Stimulated activated CD8-positive, alpha-beta memory T cell treated with anti-CD3 and anti-CD28 coated beads, Interleukin-4, amount 100 ng/mL, for 1 hour (primary cell): ENCODE measurements around the gene SEMA4D.

Source experiments
- DNase-seq, 2 donors: peaks; one replicate each; pipeline ENCODE4 v3.0.0-alpha.2; 2020; ENCODE audit warnings: low read depth in 2 of 2, low spot score in 1 of 2

Gene SEMA4D

DNA sequence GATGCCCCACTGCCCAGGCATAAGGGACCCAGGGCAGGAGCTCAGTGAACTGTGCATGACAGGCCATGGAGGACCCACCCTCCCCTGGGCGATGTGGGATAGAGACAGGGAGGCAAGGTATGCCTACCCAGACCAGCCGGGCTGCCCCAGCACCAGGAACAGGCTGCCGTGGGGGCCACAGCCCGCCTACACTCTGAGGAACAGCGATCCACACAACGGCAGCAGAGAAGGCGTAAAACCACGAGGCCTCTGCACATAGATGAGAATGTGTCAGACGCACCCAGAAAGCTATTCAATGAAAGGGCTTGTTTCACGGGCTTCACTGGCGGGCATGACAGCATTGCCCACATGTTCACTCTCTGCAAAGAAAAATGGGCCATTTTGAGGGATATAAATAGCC is 49.5 kb downstream of the SEMA4D start:
- DNase-seq: no peak

GRCh38 chr9:89447416-89447815 is 50.5 kb downstream of the SEMA4D start:
- no peak for DNase-seq

- DNase-seq: no peak
Measured at GRCh38 chr9:89446961-89447310, 51.0 kb downstream of the SEMA4D start.

- no peak for DNase-seq
Measured at GRCh38 chr9:89446261-89446960, 51.5 kb downstream of the SEMA4D start.

- DNase-seq: no peak
Measured at GRCh38 chr9:89445801-89446251, 52.1 kb downstream of the SEMA4D start.

GRCh38 chr9:89444925-89445765 is 52.8 kb downstream of the SEMA4D start:
- DNase-seq: no peak

DNA sequence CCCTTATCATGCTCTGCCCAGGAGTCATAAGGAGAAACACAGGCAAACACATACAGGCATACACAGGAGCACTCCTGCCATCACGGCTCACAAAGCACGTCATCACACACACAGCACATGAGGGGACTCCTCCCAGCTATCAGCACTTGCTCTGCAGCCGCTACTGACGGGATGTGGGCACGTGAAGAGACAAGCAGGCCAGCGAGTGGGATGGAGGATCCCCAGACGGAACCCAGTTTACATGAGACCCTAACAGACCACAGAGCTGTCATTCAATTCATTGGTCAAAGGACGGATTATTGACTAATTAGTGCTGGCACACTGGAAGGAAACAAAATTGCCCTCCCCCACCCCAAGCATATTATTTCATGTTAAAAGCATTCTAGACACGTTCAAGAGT is 53.6 kb downstream of the SEMA4D start:
- DNase-seq: no peak

- no peak for DNase-seq
Measured at GRCh38 chr9:89442981-89443814, 54.7 kb downstream of the SEMA4D start.

GRCh38 chr9:89442501-89442978 is 55.4 kb downstream of the SEMA4D start:
- no peak for DNase-seq

DNA sequence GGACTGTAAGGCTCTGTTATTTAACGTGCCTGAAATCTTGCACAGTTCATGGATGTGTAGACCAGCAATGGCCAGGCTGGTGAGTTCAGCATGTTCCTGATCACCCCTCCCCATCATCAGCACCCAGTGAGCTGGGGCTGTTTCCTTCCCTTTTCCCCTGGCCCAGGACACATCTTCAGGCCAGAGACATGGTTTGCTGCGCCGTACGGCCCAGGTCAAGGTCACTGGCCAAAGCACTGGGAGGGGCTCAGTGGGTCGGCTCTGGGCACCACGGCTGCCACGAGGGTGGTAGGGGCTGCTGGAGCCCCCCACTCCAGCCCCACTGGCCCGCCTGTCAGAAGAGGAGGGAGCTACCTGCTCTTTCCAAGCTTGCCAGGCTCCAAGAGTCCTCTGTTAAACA is 55.9 kb downstream of the SEMA4D start:
- DNase-seq: no peak

GRCh38 chr9:89441655-89441970 is 56.3 kb downstream of the SEMA4D start:
- DNase-seq: no peak

GRCh38 chr9:89440951-89441654 is 56.8 kb downstream of the SEMA4D start:
- no peak for DNase-seq

GRCh38 chr9:89440548-89440947 is 57.4 kb downstream of the SEMA4D start:
- DNase-seq: no peak

DNA sequence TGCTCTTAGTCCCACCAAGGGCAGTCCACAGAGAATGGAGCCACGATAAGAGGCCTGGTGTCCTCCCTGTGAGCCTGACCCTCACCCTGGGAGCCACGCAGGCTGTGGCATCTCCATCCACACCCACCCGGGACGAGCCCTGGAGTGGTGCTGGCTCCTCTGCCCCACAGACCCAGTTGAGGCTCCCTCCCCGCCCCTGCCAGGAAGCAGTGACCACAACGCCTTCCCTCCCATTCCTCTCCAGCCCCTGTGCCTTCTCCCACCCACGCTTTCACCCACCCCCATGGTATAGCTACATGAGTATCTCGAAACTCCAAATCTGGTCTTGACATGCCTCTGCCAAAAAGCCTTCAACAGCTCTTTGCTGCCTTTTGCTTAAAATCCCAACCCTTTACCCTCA is 57.9 kb downstream of the SEMA4D start:
- no peak for DNase-seq

DNA sequence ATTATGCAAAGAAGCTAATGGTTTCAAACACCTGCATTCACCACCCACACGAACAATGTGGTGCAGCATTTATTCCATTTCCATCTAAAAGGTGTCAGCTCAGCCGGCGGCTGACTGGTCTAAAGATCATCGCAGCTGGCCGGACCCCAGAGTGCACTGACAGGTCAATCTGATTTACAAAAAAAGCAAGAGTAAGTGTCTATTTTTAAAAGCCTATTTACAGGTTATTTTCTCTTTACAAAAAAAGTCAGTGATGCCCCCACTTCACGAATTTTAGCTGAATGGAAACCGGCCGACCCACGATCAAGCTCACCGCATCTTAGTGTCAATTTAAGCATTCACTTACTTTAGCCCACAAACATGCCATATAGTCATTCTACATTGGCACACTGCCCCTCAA is 58.3 kb downstream of the SEMA4D start:
- DNase-seq: no peak

GRCh38 chr9:89438194-89438593 is 59.7 kb downstream of the SEMA4D start:
- no peak for DNase-seq

DNA sequence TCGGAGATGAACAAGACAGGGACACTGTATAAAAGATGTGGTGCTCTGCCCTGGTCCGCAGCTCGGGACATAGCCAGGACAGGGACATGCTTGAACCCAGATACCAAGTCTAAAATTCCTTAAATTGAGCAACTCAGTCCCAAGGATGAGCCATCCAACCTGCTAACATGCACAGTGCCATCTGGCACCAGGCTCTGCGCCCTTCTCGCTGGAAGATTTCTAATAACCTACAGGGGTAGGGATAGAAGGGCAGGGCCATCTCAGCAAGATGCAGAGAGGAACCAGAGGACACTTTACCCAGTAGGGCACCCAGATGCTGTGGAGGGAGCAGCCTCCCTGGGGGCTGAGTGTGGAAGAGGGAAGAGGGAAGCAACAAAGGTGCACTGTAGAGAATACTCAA is 60.1 kb downstream of the SEMA4D start:
- no peak for DNase-seq

DNA sequence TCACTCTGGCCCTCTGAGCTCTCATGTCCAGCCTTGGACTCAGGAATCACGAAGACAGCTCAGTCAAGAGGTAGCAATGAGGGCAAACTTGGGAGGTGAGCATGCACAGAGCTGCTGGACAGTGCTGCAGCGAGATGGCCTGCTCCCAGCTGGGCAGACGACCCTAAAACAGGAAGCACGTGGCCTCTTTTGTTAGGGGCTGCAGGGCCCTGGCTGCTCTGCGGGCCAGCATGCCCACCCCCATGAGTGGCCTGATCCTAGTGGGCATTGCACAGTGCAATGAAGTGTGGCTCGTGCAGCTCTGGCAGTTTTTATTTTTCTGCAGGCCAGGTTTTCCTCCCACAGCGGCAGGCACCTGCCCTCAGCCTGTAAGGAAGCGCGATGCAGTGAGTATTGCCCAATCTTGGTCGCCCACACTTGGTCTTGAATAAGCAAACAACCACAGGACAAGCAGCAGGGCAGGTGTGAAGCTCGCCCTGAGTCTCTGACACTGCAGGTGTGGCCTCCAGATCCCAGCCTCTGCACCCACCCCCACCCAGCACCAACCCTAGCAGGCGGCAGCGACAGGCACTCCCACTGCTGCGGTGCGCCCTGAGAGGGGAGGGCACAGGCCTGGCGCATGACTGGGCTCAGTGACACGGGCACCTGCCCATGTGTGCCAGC is 60.8 kb downstream of the SEMA4D start:
- no peak for DNase-seq

DNA sequence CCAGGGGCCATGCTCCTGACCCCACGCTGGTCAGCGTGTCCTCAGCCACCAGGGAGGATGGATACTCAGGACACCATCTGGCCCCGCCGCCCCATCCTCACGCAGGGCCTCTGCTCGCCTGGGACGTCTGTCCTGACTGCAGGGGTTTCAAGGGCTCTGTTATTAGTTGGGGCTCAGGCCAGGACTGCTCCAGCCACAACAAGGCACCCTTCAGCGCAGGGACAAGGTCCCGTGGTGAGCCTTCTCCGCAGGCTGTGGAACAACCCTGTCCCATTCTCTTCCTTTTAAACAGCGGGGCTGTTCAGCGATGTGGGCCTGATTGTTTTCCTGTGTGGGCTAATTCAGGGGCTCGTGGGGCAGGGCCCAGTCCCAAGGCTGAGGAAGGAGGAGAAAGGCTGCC is 61.6 kb downstream of the SEMA4D start:
- DNase-seq: no peak

DNA sequence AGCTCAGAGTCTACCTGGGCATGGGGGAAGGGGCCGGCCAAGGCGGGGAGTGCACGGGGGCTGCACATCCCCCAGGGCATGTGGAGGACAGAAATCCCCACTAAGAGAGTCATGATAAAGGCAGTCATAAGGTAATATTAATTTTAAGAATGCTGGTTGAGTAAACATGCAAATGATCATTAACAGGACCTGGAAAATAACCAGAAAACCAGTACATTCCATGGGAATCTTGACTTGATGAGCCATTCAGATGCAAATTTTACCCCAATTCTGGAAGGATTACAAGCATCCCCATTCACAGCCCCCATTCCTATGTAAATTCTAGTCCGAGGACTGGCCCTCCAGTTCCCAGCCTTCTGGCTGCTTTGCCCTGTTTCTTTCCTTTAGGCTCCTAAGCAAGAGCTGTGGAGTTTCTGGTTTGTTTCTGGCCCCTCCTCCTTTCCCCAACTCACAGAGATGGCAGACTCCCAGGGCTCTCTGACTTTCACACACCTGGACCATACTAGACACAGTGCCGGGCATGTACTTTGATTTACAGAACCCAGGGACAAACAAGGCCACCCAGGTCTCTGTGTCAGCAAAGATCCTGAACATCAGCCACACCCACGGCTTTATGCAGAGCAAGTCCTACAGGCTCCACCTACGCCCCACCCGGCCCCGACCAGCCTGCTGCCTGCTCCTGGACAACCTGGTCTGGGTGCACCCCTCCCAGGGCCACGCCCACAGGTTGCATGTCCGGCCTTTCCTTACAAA is 62.7 kb downstream of the SEMA4D start:
- no peak for DNase-seq
